IPS-18c (cell line): Measurements from ENCODE around the gene SFSWAP.

Experiments
- H3K4me3 ChIP-seq: 2 replicates; pipeline ENCODE4 v1.7.0; 2013; ENCODE audit warnings: low read depth, mild to moderate bottlenecking, low read length, moderate library complexity; ENCODE audit not compliant: insufficient read depth
- H3K9me3 ChIP-seq: one replicate; pipeline ENCODE4 v1.6.1; 2013; ENCODE audit warnings: mild to moderate bottlenecking, low read length, moderate library complexity; ENCODE audit not compliant: control insufficient read depth, insufficient read depth

SFSWAP gene

DNA sequence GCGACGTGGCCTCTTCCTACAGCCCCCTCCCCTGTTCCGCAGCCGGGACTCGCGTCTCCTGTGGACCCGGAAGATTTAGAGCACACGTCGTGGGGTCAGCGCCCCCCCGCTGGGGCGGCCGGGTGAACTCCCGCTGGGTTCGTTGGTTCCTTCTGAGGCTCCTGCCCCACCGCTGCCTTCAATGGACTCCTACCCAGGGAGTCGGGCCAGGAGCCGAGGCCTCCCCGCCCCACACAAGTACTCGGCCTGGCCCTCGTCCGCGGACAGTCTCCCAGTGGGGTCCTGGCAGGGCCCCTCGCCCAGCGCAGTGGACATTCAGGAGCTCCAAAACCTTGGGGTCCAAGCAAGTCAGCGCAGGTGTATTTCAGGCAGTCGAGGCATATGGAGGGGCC is 118.5 kb downstream of the SFSWAP start:
- Histone ChIP-seq H3K4me3 (peak overlapping the region; percentile 69), H3K9me3 (peaks cover 2% of the 10 kb centered on the region)

DNA sequence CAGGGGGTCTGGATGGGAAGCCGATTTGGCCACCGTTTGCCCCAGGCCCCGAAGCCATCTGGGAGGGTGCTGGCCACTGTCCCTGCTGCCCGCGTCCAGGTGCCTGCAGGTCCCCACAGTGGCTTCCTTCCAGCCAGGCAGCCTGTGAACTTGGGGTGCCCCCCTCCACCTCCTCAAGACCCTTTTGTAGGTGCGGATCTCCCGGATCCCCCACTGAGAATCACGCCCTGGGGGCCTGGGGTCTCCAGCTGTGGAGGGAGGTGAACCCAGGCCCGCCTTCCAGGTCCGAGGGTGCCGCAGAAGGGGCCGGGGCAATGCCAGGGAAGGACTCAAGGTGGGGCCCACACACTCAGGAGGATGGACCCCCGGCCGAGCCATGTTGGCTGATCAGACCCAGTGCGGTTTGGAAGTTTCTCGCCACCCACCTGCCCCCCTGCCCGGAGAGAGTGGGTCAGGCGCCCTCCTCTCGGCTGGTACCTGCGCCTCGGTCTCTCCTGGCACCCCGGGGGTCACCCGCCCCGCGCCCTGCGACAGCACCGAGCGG is 119.0 kb downstream of the SFSWAP start:
- H3K9me3 ChIP-seq: peaks cover 2% of the 10 kb centered on the region
- H3K4me3 ChIP-seq: peak overlapping the region; percentile 69

DNA sequence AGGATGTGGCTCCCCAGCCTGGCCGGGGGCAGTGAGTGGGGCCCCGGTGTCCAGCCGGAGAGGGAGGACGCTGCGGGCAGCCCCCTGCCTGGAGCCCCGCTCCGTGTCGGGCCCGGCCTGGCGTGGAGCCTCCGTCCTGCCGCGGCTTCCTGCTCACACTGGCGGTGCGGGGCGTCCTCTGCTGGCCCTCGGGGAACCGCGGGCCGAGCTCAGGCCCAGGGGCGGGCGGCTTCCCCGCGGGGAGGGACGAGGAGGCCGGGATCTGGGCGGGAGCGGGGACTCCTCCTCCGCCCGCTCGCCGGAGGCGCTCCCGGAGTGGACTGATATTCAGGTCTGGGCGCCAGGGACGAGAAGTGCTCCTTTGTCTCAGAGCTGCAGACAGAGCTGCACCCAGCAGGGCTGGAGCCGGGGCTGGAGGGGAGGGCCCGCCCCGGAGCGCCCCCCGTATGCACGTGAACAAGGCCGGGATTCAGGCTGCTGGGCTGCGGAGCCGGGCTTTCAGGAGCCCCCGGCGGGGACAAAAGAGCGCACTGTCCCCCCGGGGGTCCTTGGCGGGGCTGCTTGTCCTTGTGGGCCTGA is 119.5 kb downstream of the SFSWAP start:
- Histone ChIP-seq H3K9me3 (peaks cover 2% of the 10 kb centered on the region), H3K4me3 (peak overlapping the region; percentile 69)

GRCh38 chr12:131830914-131831571 is 120.2 kb downstream of the SFSWAP start:
- Histone ChIP-seq H3K4me3 (peak overlapping the region; percentile 69), H3K9me3 (peaks cover 2% of the 10 kb centered on the region)

DNA sequence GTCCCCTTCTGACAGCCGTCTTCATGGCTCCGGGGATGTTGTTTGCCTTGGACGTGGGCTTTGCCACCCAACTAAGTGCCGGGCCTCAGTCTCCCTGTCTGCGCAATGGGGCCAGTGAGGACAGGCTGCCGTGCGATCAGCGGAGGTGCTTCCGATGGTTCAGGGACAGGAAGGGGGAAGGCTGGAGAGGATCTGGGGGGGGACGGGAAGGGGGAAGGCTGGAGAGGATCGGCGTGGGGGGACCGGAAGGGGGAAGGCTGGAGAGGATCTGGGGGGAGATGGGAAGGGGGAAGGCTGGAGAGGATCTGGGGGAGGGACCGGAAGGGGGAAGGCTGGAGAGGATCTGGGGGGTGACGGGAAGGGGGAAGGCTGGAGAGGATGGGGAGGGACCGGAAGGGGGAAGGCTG is 120.7 kb downstream of the SFSWAP start:
- no peak overlapping the region for H3K4me3 ChIP-seq
- peaks cover 2% of the 10 kb centered on the region for H3K9me3 ChIP-seq

GRCh38 chr12:131832321-131833231 is 121.7 kb downstream of the SFSWAP start:
- no peak overlapping the region for H3K4me3 ChIP-seq
- peaks cover 2% of the 10 kb centered on the region for H3K9me3 ChIP-seq

DNA sequence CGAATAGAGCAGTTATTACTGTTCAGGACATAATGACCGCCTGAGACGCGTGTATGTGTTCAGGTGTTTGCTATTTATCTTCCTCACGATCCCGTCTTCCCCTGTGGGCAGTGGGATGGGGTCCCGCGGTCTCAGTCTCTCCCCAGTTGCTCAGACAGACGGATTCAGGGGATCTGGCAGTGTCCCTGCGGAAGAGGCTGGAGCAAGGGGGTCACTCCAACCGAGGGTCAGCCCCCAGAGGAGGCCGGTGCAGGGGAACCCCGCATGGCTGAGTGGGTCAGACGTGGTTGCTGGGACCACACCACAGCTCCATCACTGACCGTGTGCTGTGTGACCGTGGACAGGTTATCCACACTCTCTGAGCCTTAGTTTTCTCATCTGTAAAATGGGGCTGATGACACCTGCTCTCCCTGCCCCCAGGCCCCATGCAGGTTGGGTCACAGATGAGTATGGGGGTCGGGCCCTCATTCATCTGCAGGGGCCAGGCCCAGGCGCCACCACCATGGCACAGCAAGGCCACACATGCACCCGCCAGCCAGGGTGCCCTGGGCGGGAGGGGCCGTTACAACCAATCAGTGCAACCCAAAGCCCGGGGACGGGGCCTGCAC is 122.5 kb downstream of the SFSWAP start:
- Histone ChIP-seq H3K4me3 (no peak overlapping the region; the same call in 1 of the 2 replicates), H3K9me3 (peaks cover 2% of the 10 kb centered on the region)

DNA sequence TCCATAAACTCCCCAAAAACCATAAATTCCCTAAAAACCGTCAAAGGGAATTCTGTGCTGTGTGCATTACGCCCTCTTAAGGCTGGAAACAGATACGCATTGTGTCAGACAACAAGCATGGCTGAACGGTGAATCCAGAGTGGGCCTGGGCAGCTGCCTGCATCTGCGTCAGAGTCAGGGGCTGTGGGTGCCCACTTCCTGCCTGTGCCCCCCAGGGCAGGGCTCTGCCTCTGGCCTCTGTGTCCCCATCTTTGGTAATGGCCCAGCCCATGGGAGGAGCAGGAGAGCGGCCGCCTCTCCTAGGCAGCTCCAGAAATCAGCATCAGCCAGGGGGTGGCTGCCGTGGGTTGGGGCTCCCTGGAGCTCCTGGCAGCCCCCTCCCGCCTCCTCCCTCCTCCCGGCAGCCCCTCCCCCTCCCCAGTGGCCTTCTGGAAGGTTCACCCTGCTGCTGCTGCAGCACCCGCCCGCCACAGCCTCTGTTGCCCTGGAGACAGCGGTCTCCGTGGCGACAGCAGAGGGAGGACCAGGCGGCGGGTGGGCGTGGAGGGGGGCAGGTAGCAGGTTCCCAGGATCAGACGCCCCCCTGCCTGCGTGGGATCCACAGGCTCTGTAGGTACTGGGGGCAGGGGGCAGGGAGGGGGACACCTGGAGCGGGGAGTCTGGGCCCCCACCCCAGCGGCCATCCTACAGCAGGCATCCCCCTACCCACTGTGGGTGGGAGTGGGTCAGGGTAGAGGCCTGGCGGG is 123.2 kb downstream of the SFSWAP start:
- no peak overlapping the region for H3K4me3 ChIP-seq
- H3K9me3 ChIP-seq: peaks cover 2% of the 10 kb centered on the region

DNA sequence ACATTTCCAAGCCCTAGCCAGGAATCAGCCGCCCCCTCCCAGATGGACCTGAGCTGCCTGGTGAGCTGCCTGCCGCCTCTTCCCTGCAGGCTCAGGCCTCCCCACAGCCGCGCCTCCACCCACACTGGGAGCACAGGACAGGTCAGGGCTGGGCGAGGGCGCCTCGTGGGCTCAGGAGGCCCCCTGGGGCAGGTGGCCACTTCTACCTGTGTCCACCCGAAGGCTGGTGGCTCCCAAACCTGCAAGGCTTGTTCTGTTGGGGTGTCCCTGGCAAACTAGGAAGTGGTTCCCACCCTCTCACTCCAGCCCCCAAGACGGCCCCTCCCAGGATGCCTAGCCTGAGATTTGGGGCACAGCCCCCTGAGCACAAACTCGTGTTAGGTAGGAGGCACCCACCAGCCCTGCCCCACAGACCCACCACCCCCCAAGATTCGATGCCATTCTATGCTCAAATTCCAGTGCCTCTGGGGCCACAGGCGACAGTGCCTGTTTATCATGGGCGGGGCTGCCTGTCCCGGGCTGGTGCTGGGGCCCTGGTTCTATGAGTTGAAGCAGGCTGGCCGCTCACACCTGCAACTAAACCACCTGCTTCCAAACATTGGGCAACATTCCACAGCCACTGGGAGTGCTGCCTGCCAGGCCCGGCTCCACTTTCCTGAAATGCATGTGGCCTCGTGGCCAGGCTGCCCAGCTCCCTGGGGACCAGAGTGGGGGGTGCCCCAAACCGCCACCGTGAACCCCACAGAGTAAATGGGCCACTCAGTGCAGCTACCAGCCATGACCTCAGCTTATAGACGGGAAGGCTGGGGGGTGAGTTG is 124.1 kb downstream of the SFSWAP start:
- Histone ChIP-seq H3K9me3 (no peaks in the 10 kb centered on the region), H3K4me3 (no peak overlapping the region)

- Histone ChIP-seq H3K9me3 (no peaks in the 10 kb centered on the region), H3K4me3 (no peak overlapping the region)
These were observed 124.8 kb downstream of the SFSWAP start for GRCh38 chr12:131835616-131836171.

DNA sequence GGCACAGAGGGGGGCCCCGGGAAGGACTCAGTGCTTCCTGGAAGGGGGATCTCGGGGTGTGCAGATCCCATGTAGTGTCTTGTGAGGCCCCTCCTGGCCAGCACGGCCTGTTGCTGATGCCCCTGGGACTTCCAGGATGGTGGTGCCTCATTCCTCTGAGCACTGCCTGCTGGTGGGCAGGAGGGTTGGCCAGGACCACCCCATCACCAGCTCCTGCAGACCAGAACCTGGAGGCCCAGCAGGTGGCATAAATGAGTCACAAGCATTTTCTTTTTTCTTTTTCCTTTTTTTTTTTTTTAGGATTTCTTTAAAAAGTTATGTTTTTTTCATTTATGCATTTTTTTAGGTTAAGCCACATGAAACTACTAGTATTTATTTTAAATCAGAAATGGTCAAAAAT is 125.3 kb downstream of the SFSWAP start:
- H3K9me3 ChIP-seq: no peaks in the 10 kb centered on the region
- no peak overlapping the region for H3K4me3 ChIP-seq

DNA sequence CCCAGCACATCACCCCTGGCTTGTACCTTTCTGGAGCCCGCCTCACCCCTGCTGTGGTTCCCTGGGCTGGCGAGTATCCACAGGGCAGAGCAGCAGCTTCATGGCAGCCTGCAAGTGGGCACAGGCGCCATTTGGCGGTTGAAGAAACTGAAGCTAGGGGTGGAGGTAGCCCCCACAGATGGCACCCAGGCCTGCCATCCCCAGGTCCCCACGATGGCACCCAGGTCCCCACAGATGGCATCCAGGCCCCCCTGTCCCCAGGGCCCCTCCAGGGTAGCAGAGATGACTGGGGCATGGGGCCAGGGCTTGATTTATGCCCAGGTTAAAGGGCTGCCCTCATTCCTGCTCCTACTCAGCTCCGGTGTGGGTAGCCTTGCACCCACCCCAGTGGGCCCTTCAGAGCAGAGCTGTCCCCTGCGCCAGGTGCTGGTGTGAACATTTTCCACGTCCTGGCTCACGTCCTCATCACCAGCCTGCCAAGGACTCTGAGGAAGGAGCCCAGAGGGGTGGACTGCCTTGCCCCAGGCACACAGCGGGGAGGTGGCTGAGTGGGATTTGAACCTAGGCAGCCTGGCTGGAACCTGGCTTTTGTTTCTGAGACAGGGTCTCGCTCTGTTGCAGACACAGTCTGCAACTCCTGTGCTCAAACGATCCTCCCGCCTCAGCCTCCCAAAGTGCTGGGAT is 126.0 kb downstream of the SFSWAP start:
- Histone ChIP-seq H3K9me3 (no peaks in the 10 kb centered on the region), H3K4me3 (no peak overlapping the region)

DNA sequence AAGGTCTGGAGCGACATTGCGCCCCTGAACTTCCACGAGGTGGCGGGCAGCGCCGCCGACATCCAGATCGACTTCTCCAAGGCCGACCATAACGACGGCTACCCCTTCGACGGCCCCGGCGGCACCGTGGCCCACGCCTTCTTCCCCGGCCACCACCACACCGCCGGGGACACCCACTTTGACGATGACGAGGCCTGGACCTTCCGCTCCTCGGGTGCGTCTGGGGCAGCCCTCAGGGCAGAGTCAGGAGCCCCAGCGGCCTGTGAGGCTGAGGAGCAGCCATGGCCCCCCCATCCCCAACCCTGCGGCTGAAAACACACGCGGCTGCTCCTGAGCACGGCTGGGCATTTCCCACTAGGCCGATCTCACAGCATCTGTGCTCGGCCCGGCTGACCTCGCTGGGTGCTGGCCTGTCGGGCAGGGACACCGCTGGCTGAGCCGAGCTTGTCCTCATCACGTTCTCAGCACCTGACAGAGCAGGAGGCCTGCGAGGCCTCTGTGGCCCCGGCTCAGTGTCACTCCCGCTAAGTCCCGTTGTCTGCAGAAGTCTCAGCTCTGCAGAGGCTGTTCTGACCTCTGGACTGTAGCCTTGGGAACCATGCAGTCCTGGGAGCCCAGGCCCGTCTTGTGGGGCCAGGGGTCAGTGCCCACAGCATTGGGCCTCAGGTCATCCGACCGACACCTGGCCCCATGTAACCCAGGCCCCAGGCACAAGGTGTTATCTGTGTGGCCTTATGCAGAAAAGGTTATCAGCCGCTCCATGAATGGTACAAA is 129.9 kb downstream of the SFSWAP start:
- Histone ChIP-seq H3K9me3 (no peaks in the 10 kb centered on the region), H3K4me3 (no peak overlapping the region)

- no peaks in the 10 kb centered on the region for H3K9me3 ChIP-seq
- no peak overlapping the region for H3K4me3 ChIP-seq
These were observed 130.7 kb downstream of the SFSWAP start for GRCh38 chr12:131841547-131841946.

DNA sequence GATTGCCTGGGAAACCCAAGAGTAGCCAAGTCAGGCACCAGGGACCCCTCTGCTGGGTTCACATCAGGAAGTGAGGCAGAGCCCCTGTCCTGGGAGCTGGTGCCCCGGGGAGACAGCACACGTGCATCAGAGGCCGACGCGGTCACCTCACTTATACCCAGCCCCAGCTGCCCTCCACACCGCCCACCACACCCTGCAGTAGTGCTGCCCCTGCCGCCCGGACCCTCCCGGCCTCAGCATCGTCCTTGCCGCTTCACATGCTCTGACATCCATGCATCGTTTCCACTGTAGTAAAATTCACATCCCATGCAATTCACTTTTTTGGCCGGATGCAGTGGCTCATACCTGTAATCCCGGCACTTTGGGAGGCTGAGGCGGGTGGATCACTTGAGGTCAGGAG is 131.3 kb downstream of the SFSWAP start:
- Histone ChIP-seq H3K4me3 (no peak overlapping the region), H3K9me3 (no peaks in the 10 kb centered on the region)
